ENCODE measurements around the gene HBE1. TPM values are rescaled to one million over a fixed set of nuclear protein-coding genes. Genes with fewer than 3 reads are reported as not detected.

HBE1 gene
- total and polyA plus RNA-seq, 9 of the 15 experiments (the other 6 are each of a cell fraction or from before 2014, with no cell fraction given), result 612 to 10,250 (median 2,181) TPM

GRCh38 chr11:5267033-5267563 is 2.6 kb downstream of the HBE1 start (continued):
- no peak for TF ChIP-seq E2F8 (IDR thresholded peaks at IDR 0.05; ENCODE audit: low read depth, partially characterized antibody)
- no peak for TF ChIP-seq FOS (IDR thresholded peaks at IDR 0.05; ENCODE audit: extremely low read depth, insufficient read length)
- no peak for TF ChIP-seq PPARD (CRISPR knock-in tag; IDR thresholded peaks at IDR 0.05)
- no peak for TF ChIP-seq ZNF507 (tag; conservative IDR thresholded peaks at IDR 0.05)
- peak; percentile 65; the same call in 1 of the 2 replicates for TF ChIP-seq CTBP1 (IDR thresholded peaks at IDR 0.05; ENCODE audit: borderline replicate concordance)
- no peak for TF ChIP-seq NCOA4 (IDR thresholded peaks at IDR 0.05; ENCODE audit: partially characterized antibody)
- TF ChIP-seq NKRF (IDR thresholded peaks at IDR 0.05; ENCODE audit: borderline replicate concordance), result no peak
- no peak for TF ChIP-seq NEUROD1 (IDR thresholded peaks at IDR 0.05; ENCODE audit: borderline replicate concordance, low read depth, low read length, partially characterized antibody)
- TF ChIP-seq TAF15 (IDR thresholded peaks at IDR 0.05; ENCODE audit: low read depth, low read length), result no peak
- TF ChIP-seq EP300 (IDR thresholded peaks at IDR 0.05; ENCODE audit: low read length), result 0 out of 2 replicates have a peak, but pooled peaks have one; percentile 14
- no peak for TF ChIP-seq ZNF79 (CRISPR knock-in tag; IDR thresholded peaks at IDR 0.05; ENCODE audit: low read depth)
- no peak for TF ChIP-seq THRB (CRISPR knock-in tag; conservative IDR thresholded peaks at IDR 0.05)
- no peak for TF ChIP-seq ZBTB34 (CRISPR knock-in tag; IDR thresholded peaks at IDR 0.05)
- peak in 1 of 2 experiments; percentile 44; a peak in 1 of 4 replicates for TF ChIP-seq MAZ (CRISPR knock-in tag; conservative IDR thresholded peaks at IDR 0.05 in 1 of 2, IDR thresholded peaks at IDR 0.05 in 1 of 2)
- TF ChIP-seq ZNF184 (CRISPR knock-in tag; IDR thresholded peaks at IDR 0.05), result no peak
- TF ChIP-seq ZNF436 (CRISPR knock-in tag; IDR thresholded peaks at IDR 0.05), result peak; percentile 74; the same call in 1 of the 2 replicates
- no peak for TF ChIP-seq ZNF699 (CRISPR knock-in tag; IDR thresholded peaks at IDR 0.05; ENCODE audit: insufficient replicate concordance)
- no peak for TF ChIP-seq TCFL5 (CRISPR knock-in tag; conservative IDR thresholded peaks at IDR 0.05)
- TF ChIP-seq E2F1 (CRISPR knock-in tag; IDR thresholded peaks at IDR 0.05), result no peak

Measured in K562 (cell line).